Central memory CD8-positive, alpha-beta T cell (primary cell): Measurements from ENCODE around the gene CDKN2A.

Source experiments
- ATAC-seq: fragments of 150-1000 bp; cut with Tn5 transposase; replicated peaks from 2 replicates; pipeline ENCODE4 v1.10.0; 2022; ENCODE audit warnings: mild to moderate bottlenecking, moderate FRiP score, moderate number of reproducible peaks; ENCODE audit not compliant: poor library complexity, severe bottlenecking; ENCODE audit errors: extremely low read depth
- DNase-seq, 2 donors: peaks; one replicate each; pipeline ENCODE4 v3.0.0; 2021; ENCODE audit warnings: low spot score in 2 of 2
- H3K27ac Mint-ChIP-seq: one replicate; pipeline ENCODE4 v1.8.0; 2022; ENCODE audit warnings: low read depth, mild to moderate bottlenecking, moderate library complexity, mixed read lengths
- H3K27me3 Mint-ChIP-seq: one replicate; pipeline ENCODE4 v1.8.0; 2022; ENCODE audit warnings: mixed read lengths
- H3K36me3 Mint-ChIP-seq: one replicate; pipeline ENCODE4 v1.8.0; 2022; ENCODE audit warnings: mild to moderate bottlenecking, moderate library complexity, mixed read lengths; ENCODE audit not compliant: insufficient read depth
- H3K4me1 Mint-ChIP-seq: one replicate; pipeline ENCODE4 v1.8.0; 2022; ENCODE audit warnings: mixed read lengths
- H3K4me3 Mint-ChIP-seq: one replicate; pipeline ENCODE4 v1.8.0; 2022; ENCODE audit warnings: mild to moderate bottlenecking, moderate library complexity, mixed read lengths
- H3K9me3 Mint-ChIP-seq: one replicate; pipeline ENCODE4 v1.8.0; 2022; ENCODE audit warnings: mixed read lengths

CDKN2A gene

GRCh38 chr9:22029231-22029630 lies 35.0 kb upstream of the CDKN2A start:
- no peaks in the 10 kb centered on the region for H3K27me3 Mint-ChIP-seq
- no peaks in the 10 kb centered on the region for H3K4me1 Mint-ChIP-seq
- H3K9me3 Mint-ChIP-seq: no peaks in the 10 kb centered on the region
- DNase-seq (no peak), ATAC-seq (no peak)
- no peaks in the 10 kb centered on the region for H3K36me3 Mint-ChIP-seq
- H3K27ac Mint-ChIP-seq: no peak overlapping the region
- no peak overlapping the region for H3K4me3 Mint-ChIP-seq

GRCh38 chr9:22028394-22028793 lies 34.2 kb upstream of the CDKN2A start:
- Mint-ChIP-seq H3K9me3 (no peaks in the 10 kb centered on the region), H3K27ac (no peak overlapping the region), H3K36me3 (no peaks in the 10 kb centered on the region), H3K27me3 (no peaks in the 10 kb centered on the region), H3K4me3 (no peak overlapping the region), H3K4me1 (no peaks in the 10 kb centered on the region)
- DNase-seq (no peak), ATAC-seq (no peak)

- no peak for ATAC-seq
- Mint-ChIP-seq H3K9me3 (no peaks in the 10 kb centered on the region), H3K4me1 (no peaks in the 10 kb centered on the region), H3K36me3 (no peaks in the 10 kb centered on the region), H3K4me3 (no peak overlapping the region), H3K27ac (no peak overlapping the region), H3K27me3 (peaks cover 11% of the 10 kb centered on the region)
- DNase-seq: no peak
Observed at GRCh38 chr9:22026696-22027095, 32.5 kb upstream of the CDKN2A start.

- H3K27me3 Mint-ChIP-seq: peaks cover 14% of the 10 kb centered on the region
- ATAC-seq (no peak), DNase-seq (no peak)
- no peaks in the 10 kb centered on the region for H3K9me3 Mint-ChIP-seq
- no peaks in the 10 kb centered on the region for H3K36me3 Mint-ChIP-seq
- no peaks in the 10 kb centered on the region for H3K4me1 Mint-ChIP-seq
- H3K27ac Mint-ChIP-seq: no peak overlapping the region
- no peak overlapping the region for H3K4me3 Mint-ChIP-seq
Observed at GRCh38 chr9:22022396-22022795, 28.2 kb upstream of the CDKN2A start.

GRCh38 chr9:22010866-22011625 lies 16.9 kb upstream of the CDKN2A start:
- H3K4me1 Mint-ChIP-seq: peaks cover 10% of the 10 kb centered on the region
- H3K27ac Mint-ChIP-seq: no peak overlapping the region

GRCh38 chr9:22009506-22009867 lies 15.3 kb upstream of the CDKN2A start:
- peak overlapping the region; percentile 89 for H3K4me3 Mint-ChIP-seq
- DNase-seq (no peak), ATAC-seq (peak; percentile 41)
- H3K9me3 Mint-ChIP-seq: no peaks in the 10 kb centered on the region
- no peak overlapping the region for H3K27ac Mint-ChIP-seq
- H3K4me1 Mint-ChIP-seq: peaks cover 21% of the 10 kb centered on the region
- H3K36me3 Mint-ChIP-seq: peaks cover 12% of the 10 kb centered on the region
- H3K27me3 Mint-ChIP-seq: peaks cover 51% of the 10 kb centered on the region

More at GRCh38 chr9:22010866-22011625, 16.9 kb upstream of the CDKN2A start:
- peaks cover 6% of the 10 kb centered on the region for H3K36me3 Mint-ChIP-seq
- ATAC-seq (no peak), DNase-seq (no peak)
- no peak overlapping the region for H3K4me3 Mint-ChIP-seq
- H3K27me3 Mint-ChIP-seq: peaks cover 35% of the 10 kb centered on the region
- no peaks in the 10 kb centered on the region for H3K9me3 Mint-ChIP-seq

- Mint-ChIP-seq H3K4me3 (peak within 1 kb of the TSS; percentile 89), H3K36me3 (peaks cover 12% of the 10 kb centered on the region), H3K27me3 (peaks cover 57% of the 10 kb centered on the region), H3K4me1 (peaks cover 21% of the 10 kb centered on the region), H3K27ac (peak within 1 kb of the TSS; percentile 33), H3K9me3 (no peaks in the 10 kb centered on the region)
- peak; percentile 61 for ATAC-seq
- DNase-seq: peak; percentile 39 to 56
Observed at GRCh38 chr9:22008717-22009505, 14.7 kb upstream of the CDKN2A start, which contains the start of gene CDKN2B. CDKN2B (minus strand) TSS chr9:22009305; CDS start chr9:22008953, 352 bp downstream.

GRCh38 chr9:22008384-22008716 lies 14.2 kb upstream of the CDKN2A start:
- no peaks in the 10 kb centered on the region for H3K9me3 Mint-ChIP-seq
- peak overlapping the region; percentile 33 for H3K27ac Mint-ChIP-seq
- no peak for ATAC-seq
- DNase-seq: no peak
- H3K27me3 Mint-ChIP-seq: peaks cover 62% of the 10 kb centered on the region
- peaks cover 12% of the 10 kb centered on the region for H3K36me3 Mint-ChIP-seq
- peak overlapping the region; percentile 89 for H3K4me3 Mint-ChIP-seq
- H3K4me1 Mint-ChIP-seq: peaks cover 21% of the 10 kb centered on the region

GRCh38 chr9:22005702-22006606 lies 11.8 kb upstream of the CDKN2A start:
- no peaks in the 10 kb centered on the region for H3K9me3 Mint-ChIP-seq
- DNase-seq (no peak), ATAC-seq (no peak)
- peaks cover 73% of the 10 kb centered on the region for H3K27me3 Mint-ChIP-seq
- H3K36me3 Mint-ChIP-seq: peaks cover 12% of the 10 kb centered on the region
- no peak overlapping the region for H3K4me3 Mint-ChIP-seq
- peaks cover 21% of the 10 kb centered on the region for H3K4me1 Mint-ChIP-seq
- H3K27ac Mint-ChIP-seq: no peak overlapping the region

GRCh38 chr9:22005021-22005701 lies 11.0 kb upstream of the CDKN2A start:
- DNase-seq (no peak), ATAC-seq (no peak)
- Mint-ChIP-seq H3K9me3 (no peaks in the 10 kb centered on the region), H3K4me3 (no peak overlapping the region), H3K27me3 (peaks cover 72% of the 10 kb centered on the region), H3K4me1 (peaks cover 21% of the 10 kb centered on the region), H3K36me3 (peaks cover 10% of the 10 kb centered on the region), H3K27ac (no peak overlapping the region)

GRCh38 chr9:22002038-22002437 lies 7.8 kb upstream of the CDKN2A start:
- ATAC-seq: no peak
- Mint-ChIP-seq H3K27me3 (peaks cover 50% of the 10 kb centered on the region), H3K4me3 (no peak overlapping the region), H3K4me1 (peaks cover 11% of the 10 kb centered on the region), H3K9me3 (no peaks in the 10 kb centered on the region), H3K36me3 (peaks cover 8% of the 10 kb centered on the region), H3K27ac (no peak overlapping the region)
- no peak for DNase-seq

- no peak for ATAC-seq
- Mint-ChIP-seq H3K9me3 (no peaks in the 10 kb centered on the region), H3K4me3 (no peak overlapping the region), H3K36me3 (peaks cover 10% of the 10 kb centered on the region), H3K27ac (no peak overlapping the region), H3K27me3 (peaks cover 16% of the 10 kb centered on the region), H3K4me1 (peaks cover 26% of the 10 kb centered on the region)
- no peak for DNase-seq
Observed at GRCh38 chr9:21998026-21998425, 3.8 kb upstream of the CDKN2A start.
